Left cardiac atrium (tissue), 4 donors: ENCODE results near the gene ARSB. TPM values are rescaled to one million over a fixed set of nuclear protein-coding genes. Genes with fewer than 3 reads are reported as not detected.
"Not testable (repeated sequence)": the region's sequence is repeated elsewhere in the genome, so short reads cannot be mapped to it uniquely, and the experiment has no call there.

Source experiments
- ATAC-seq, 2 donors: fragments of 200-7000 bp; cut with Tn5 transposase; one replicate each; pipeline ENCODE4 v1.9.1; 2020; ENCODE audit warnings: mild to moderate bottlenecking in 2 of 2, moderate library complexity in 2 of 2
- DNase-seq: peaks from one replicate; pipeline ENCODE4 v3.0.0-alpha.2; 2020
- intact Hi-C, 2 donors: fragments of 100-400 bp; cut with DNase I; formaldehyde crosslinking; loops; one replicate each; pipeline versions ENCODE4 v1.14.1 to v1.15.1; 2022 to 2023
- total RNA-seq, 2 donors: library from RNA; stranded (reverse); fragmentation: NEBNext Ultra II Directional; extraction: Animal tissue kit (Norgen Biotek cat#: 25700); gene quantifications; one replicate each; pipeline ENCODE4 v1.2.1, GENCODE V29; 2021
- donor health status: DM: no; HTN: yes; CAD: no.
- donor health status: DM: no; HTN: yes; CAD: no; lungs with severe emphysema.
- donor health status: DM: yes; HTN: yes; CAD: no.
- donor health status: Dilated cardiomyopathy.

Gene ARSB
- total RNA-seq, 2 donors from 2014 or later = 10.5 to 10.6 TPM

- intact Hi-C loops = no loop called here
- ATAC-seq (no peak), DNase-seq (no peak)
Observed at GRCh38 chr5:79002374-79002773, 17.3 kb upstream of the ARSB start.

GRCh38 chr5:79001471-79001870, 16.4 kb upstream of the ARSB start:
- intact Hi-C loops = no loop called here
- ATAC-seq (no peak), DNase-seq (no peak)

DNA sequence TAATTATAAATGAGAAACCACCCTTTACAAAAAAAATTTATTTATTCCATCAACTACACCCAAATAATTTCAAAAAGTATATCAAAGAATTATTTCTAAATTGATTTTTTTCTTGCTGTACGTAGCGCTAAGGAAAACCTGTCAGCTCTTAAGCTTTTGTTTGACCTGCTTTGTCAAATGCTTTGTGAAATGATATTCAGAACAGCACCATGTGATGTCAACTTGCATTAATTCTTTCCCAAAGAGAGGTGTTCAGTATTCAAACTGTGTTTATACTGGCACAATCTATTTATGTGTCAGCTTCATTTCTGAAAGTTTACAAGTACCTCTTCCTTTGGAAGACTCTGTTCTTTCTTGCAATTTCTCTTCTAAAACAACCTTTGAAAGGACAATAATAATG, 12.0 kb upstream of the ARSB start:
- intact Hi-C loops = no loop called here
- no peak for DNase-seq
- ATAC-seq = no peak

- intact Hi-C loops = no loop called here
- DNase-seq = no peak
- no peak for ATAC-seq
Observed at GRCh38 chr5:78995521-78996007, 10.5 kb upstream of the ARSB start.

DNA sequence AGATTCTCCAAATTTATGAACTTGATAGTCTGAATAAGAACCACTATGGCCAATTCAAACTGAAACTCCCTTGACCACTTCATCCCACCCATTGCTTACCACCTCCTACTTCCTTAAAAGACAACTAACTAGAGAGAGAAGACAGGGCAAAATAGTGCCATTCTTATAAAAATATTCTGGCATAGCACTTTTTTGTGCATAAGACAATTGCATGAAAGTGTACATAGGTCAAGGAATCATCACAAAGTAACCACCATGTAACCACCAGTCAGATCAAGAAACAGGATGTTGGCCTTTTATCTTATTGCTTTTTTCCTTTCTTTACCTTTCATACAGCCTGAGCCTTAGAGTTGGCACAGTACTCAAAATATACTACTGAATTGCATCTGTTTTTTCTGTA, 8.1 kb upstream of the ARSB start:
- intact Hi-C loops = no loop called here
- ATAC-seq = no peak

GRCh38 chr5:78992146-78992545, 7.0 kb upstream of the ARSB start:
- no peak for DNase-seq
- no peak for ATAC-seq
- intact Hi-C loops = no loop called here

More for the DNA sequence above, 8.1 kb upstream of the ARSB start:
- DNase-seq = no peak

DNA sequence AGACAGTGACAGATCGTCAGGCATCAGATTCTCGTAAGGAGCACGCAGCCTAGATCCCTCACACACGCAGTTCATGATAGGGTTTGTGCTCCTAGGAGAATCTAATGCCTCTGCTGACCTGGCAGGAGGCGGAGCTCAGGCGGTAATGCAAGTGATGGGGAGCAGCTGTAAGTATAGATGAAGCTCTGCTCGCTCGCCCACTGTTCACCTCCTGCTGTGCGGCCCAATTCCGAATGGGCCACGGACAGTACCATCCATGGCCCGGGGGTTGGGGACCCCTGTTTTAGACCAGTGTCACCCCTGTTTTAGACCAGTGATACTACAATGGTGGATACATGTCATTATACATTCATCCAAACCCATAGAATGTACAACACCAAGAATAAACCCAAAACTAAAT, 4.0 kb upstream of the ARSB start:
- DNase-seq (no peak), ATAC-seq (no peak)
- intact Hi-C loops = no loop called here

DNA sequence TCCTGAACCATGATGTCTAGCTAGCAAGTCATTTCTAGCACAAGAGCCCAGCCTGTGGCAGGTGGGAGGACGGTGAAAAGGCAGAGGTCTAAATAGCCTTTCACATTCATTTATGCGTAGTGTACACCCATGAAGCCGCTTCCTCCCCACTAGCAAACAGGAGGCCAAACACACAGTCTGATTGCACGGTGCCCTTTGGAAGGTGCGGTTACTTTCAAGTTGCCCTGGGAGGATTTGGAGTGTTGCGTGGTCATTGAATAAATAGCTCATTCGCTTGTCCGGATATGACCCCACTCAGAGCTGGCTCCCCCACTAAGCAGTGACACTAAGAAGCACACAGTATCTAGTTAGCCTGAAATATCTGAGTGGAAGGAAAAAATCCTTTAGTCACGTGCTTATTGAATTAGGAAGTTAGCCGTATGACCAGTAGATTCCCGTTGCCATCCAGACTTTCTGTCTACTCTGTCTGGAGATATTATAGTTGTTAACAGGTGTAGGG, 664 bp upstream of the ARSB start:
- DNase-seq = peak; percentile 39
- intact Hi-C loops = no loop called here

GRCh38 chr5:78984439-78985115, 533 bp downstream of the ARSB start:
- DNase-seq (peak; percentile 87), ATAC-seq (peak; percentile 89 to 92)
- intact Hi-C loops = no loop called here

More for the DNA sequence above, 664 bp upstream of the ARSB start:
- peak; percentile 8 to 37 for ATAC-seq

DNA sequence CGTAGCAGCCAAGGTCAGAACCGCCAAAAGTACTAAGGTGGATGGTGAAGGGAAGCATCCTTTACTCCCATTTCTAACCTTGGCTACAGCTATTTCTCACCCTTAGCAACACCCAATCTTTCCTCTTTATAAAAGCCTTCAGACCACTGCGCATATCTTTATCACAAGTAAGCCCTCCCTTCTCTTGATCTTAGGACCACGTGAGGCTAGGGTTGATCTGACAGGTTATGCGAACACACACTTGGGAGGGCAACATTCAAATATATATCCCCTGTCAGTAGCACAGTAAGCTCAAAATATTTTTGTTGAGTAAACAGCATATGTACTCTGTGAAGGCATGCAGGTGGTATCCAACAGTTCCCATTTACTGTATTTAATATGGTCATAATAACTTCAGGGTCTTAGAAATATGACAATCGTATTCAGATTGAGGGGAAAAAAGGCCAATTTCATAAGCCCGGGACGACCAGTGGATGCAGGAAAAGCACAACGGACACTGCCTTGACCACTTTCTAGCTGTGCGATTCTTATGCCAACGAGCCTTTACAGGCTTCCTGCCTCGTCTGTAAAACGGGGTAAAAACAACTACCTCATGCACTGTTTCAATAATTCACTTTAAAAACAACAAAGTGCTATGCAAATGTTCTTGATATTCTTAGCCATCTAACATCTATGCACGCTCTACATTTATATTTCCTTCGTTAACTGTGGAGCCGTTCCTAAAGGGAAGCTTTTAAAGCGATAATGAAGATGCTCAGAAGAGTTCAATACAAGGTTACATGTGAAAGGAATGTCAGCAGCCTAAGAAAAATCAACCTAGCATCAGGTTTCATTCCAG, 1.3 kb downstream of the ARSB start:
- DNase-seq (no peak), ATAC-seq (no peak)
- intact Hi-C loops = no loop called here

DNA sequence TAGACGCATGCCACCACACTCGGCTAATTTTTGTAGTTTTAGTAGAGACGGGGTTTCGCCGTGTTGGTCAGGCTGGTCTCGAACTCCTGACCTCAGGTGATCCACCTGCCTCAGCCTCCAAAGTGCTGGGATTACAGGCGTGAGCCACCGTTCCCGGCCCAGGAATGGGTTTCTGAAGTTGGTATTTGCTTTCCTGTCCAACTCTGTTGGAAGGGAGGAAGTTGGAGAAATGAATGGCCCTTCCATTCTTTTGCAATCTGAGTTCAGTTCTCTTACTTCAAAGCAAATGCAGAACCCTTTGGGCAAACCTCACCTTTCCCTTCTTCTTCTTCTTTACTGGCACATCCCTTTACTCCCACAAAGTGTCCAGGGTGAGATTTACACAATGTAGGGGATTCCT, 1.9 kb downstream of the ARSB start:
- DNase-seq, intact Hi-C loops: not testable (repeated sequence)

DNA sequence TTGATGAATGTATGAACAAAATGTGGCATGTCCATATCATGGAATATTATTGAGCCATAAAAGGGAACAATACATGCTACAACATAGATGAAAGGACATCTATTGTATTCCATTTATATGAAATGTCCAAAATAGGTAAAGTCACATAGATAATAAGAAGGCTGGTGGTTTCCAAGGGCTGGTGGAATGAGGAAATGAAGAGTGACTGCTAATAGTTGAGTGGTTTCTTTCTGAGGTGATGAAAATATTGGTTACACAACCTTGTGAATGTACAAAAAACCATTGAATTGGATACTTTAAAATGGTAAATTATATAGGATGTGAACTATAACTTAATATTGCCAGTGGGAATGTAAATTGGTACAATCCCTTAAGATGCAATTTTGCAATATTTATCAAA, 5.2 kb downstream of the ARSB start:
- DNase-seq (no peak), ATAC-seq (no peak)
- intact Hi-C loops = no loop called here

More for the DNA sequence above, 1.9 kb downstream of the ARSB start:
- ATAC-seq = not testable (repeated sequence)

DNA sequence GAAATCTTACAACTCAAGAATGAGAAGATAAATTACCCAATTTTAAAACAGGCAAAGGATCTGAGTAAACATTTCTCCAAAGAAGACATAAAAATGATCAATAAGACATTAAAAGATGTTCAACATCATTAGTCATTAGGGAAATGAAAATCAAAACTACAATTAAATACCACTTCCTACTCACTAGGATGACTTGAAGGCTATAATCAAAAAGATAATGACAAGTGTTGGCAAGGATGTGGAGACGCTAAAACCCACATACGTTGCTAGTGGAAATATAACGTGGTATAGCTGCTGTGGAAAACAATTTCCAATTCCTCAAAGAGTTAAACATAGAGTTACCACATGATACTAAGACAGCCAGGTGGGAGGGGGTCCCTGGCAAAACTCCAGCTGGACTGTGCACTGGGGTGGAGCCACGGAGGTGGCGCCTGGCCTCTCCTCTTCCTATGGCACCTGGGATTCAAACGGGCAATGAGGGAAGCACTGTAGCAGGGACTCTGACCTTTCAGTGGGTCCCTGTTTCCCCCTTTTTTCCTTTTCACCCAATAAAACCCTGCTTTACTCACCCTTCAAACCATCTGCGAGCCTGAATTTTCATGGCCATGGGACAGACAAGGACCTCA, 5.9 kb downstream of the ARSB start:
- intact Hi-C loops = no loop called here
- ATAC-seq (no peak), DNase-seq (no peak)

- intact Hi-C loops = no loop called here
- ATAC-seq (no peak), DNase-seq (no peak)
Observed at GRCh38 chr5:78975035-78975434, 10.1 kb downstream of the ARSB start.

DNA sequence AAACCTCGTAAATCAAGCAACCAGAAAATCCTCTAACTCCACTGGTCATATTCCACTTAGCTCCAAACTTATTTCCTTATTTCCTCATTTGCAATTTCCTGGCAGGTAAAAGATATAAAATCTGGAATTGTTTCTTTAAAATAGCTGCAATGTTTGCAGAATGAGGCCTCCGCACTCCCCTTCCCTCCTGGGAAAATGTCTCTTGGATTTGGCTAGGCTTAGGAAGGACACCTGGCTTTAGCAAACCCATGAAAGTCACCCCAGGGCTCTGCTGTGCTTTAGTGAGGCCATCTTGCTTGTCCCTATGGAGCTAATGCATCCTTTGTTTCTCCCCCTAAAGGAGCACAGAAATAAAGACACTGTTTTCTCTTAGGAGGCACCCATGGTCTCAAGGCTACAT, 10.5 kb downstream of the ARSB start:
- intact Hi-C loops = no loop called here
- no peak for ATAC-seq
- DNase-seq = no peak

DNA sequence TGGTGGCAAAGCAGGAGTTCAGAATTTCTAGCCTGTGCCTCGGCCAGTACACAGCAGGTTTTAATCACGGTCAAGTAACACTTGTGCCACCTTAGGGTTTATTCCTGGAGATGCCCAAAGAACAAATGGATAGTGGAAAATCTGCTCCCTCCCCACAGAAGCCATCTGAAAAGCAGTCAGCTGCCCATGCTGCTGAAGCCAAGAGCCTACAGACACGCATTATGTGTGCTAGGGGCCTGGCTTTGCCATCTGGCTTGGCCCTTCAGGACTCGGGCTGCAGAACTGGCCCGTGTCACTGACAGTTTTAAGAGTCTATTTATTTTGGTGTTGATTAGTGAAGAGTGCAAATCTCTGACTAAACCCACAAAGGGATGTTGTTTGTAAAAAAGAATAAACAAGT, 11.1 kb downstream of the ARSB start:
- DNase-seq (no peak), ATAC-seq (peak; percentile 35 to 56)
- intact Hi-C loops = no loop called here

GRCh38 chr5:78972654-78973428, 12.3 kb downstream of the ARSB start:
- DNase-seq (peak; percentile 46), ATAC-seq (peak; percentile 53 to 66)
- intact Hi-C loops = no loop called here

DNA sequence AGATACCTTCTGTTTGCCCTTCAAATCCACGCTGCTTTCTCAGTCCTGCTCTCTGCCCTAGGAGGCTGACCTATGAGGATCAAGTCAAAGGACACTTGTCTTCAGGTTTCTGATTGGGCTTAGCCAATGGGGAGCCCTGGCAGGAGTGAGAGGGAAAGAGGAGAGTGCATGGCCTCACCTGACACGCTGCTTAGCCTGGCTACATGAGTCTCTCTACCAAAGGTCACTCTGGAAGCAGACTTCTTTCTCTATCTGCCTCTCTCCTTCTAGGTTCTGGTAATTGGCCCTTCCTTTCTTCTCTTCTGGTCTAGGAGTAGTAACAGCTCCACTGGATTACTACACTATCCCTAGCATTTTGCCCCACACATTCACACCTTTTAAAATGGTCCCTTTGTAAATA, 13.1 kb downstream of the ARSB start:
- no peak for ATAC-seq
- no peak for DNase-seq
- intact Hi-C loops = no loop called here

- intact Hi-C loops = loop anchor here (5.0 to 10.0 kb wide), 5 partner anchors 64 to 646 kb away; no protein-coding TSS in a partner anchor
- ATAC-seq = no peak
Observed at GRCh38 chr5:78968781-78969180, 16.3 kb downstream of the ARSB start.

More at GRCh38 chr5:78968781-78969180, 16.3 kb downstream of the ARSB start:
- no peak for DNase-seq
